HepG2 (cell line): ENCODE measurements around the gene FBXW2. TPM values are rescaled to one million over a fixed set of nuclear protein-coding genes. Genes with fewer than 3 reads are reported as not detected.

Experiments
- ATAC-seq: fragments of 200-7000 bp; cut with Tn5 transposase; 3 replicates; pipeline ENCODE4 v1.9.1; 2020; ENCODE audit warnings: mild to moderate bottlenecking, moderate library complexity
- BruUV-seq: library from RNA; stranded (reverse); fragments of 400-500 nt; replicated peaks from 2 replicates; lab custom pipeline; 2021; lab: Mats Ljungman, UMichigan
- CTCF ChIA-PET: fragments of 300-600 bp; formaldehyde crosslinking; extraction: SDS; loops from one replicate; lab custom pipeline; 2021; ENCODE audit warnings: low total read pairs, inconsistent platforms, low intra/inter-chr PET ratio; lab: Yijun Ruan, JAX
- POLR2A ChIA-PET: fragments of 350-600 bp; sonication (Branson Sonifier 250); formaldehyde crosslinking; loops from one replicate; lab custom pipeline; 2020; ENCODE audit warnings: antibody characterized with exemption, inconsistent platforms; lab: Yijun Ruan, JAX
- DNase-seq: peaks from one replicate; pipeline ENCODE4 v3.0.0-alpha.2; 2015; ENCODE audit warnings: low spot score
- FAIRE-seq: peaks from 3 replicates; lab custom pipeline; 2011; peaks lifted over from hg19 to GRCh38; lab: Jason Lieb, UNC
- H2AFZ ChIP-seq: one replicate; pipeline ENCODE4 v1.6.1; 2011; ENCODE audit warnings: low read length, inconsistent platforms
- H3K27ac ChIP-seq: fragments of 300-600 bp; 3 replicates; pipeline ENCODE4 v1.8.0; 2011; ENCODE audit warnings: mixed run types, mild to moderate bottlenecking, mixed read lengths, low read length, inconsistent platforms; ENCODE audit not compliant: insufficient read depth; ENCODE audit errors: extremely low read length
- H3K27me3 ChIP-seq, 2 experiments: fragments of 200-600 bp in 1 of 2; 2 replicates in 1 of 2; 3 replicates in 1 of 2; pipeline versions ENCODE4 v1.6.0 to v1.8.0; 2011; ENCODE audit warnings: low read length in 2 of 2, mild to moderate bottlenecking in 2 of 2, moderate library complexity in 2 of 2, inconsistent platforms in 1 of 2; ENCODE audit not compliant: insufficient read depth in 2 of 2, control insufficient read depth in 1 of 2
- H3K36me3 ChIP-seq, 2 experiments: fragments of 200-600 bp in 1 of 2; replicated peaks in 1 of 2; 2 replicates in 1 of 2; 3 replicates in 1 of 2; pipeline versions ENCODE4 v1.5.1 to v1.8.0; 2011; ENCODE audit warnings: low read length in 2 of 2, inconsistent platforms in 1 of 2; ENCODE audit not compliant: insufficient read depth in 2 of 2, control insufficient read depth in 1 of 2
- H3K4me1 ChIP-seq: 2 replicates; pipeline ENCODE4 v1.5.1; 2012; ENCODE audit warnings: low read length, inconsistent platforms; ENCODE audit not compliant: insufficient read depth
- H3K4me2 ChIP-seq: 2 replicates; pipeline ENCODE4 v1.6.0; 2011; ENCODE audit warnings: low read depth, low read length, inconsistent platforms
- H3K4me3 ChIP-seq, 3 experiments: fragments of 200-600 bp in 1 of 3; sonication (generic), shearing (Covaris generic) in 1 of 3; replicated peaks in 1 of 3; 2 replicates each; pipeline ENCODE4 v1.5.1; 2011 to 2016; ENCODE audit warnings: low read length in 3 of 3, inconsistent platforms in 2 of 3, low read depth in 2 of 3, mild to moderate bottlenecking in 2 of 3, control low read depth in 1 of 3, mixed read lengths in 1 of 3; ENCODE audit not compliant: insufficient read depth in 1 of 3
- H3K79me2 ChIP-seq: one replicate; pipeline ENCODE4 v1.6.1; 2011; ENCODE audit warnings: low read length, inconsistent platforms; ENCODE audit not compliant: insufficient read depth
- H3K9ac ChIP-seq: 2 replicates; pipeline ENCODE4 v1.6.0; 2011; ENCODE audit warnings: mild to moderate bottlenecking, low read depth, low read length, inconsistent platforms; ENCODE audit not compliant: insufficient read depth
- H3K9me3 ChIP-seq: 2 replicates; pipeline ENCODE4 v1.5.1; 2012; ENCODE audit warnings: mild to moderate bottlenecking, low read length
- H4K20me1 ChIP-seq: 2 replicates; pipeline ENCODE4 v1.6.0; 2011; ENCODE audit warnings: inconsistent platforms, mild to moderate bottlenecking, low read length, moderate library complexity; ENCODE audit not compliant: insufficient read depth
- ATM ChIP-seq: fragments of 450-650 bp; IDR thresholded peaks from 2 replicates; pipeline ENCODE4 v1.7.1; 2017; ENCODE audit warnings: mild to moderate bottlenecking, borderline replicate concordance
- DNMT3B ChIP-seq: conservative IDR thresholded peaks from 2 replicates; pipeline ENCODE4 v1.6.1; 2016; ENCODE audit warnings: missing biosample characterization, control low read depth
- FOXJ3 ChIP-seq: sonication (generic); formaldehyde crosslinking; IDR thresholded peaks from 2 replicates; pipeline ENCODE4 v1.4.0; 2020; ENCODE audit warnings: missing genetic modification reagents, mild to moderate bottlenecking, borderline replicate concordance
- MTF2 ChIP-seq: sonication (generic); formaldehyde crosslinking; IDR thresholded peaks from 2 replicates; pipeline ENCODE4 v1.5.0; 2020; ENCODE audit warnings: missing genetic modification reagents, borderline replicate concordance
- PTBP1 ChIP-seq: fragments of 200-400 bp; formaldehyde crosslinking; IDR thresholded peaks from 2 replicates; pipeline ENCODE4 v1.6.1; 2018; ENCODE audit warnings: low read length, low read depth; ENCODE audit not compliant: poor library complexity, severe bottlenecking
- ZNF230 ChIP-seq: sonication (generic); formaldehyde crosslinking; IDR thresholded peaks from 2 replicates; pipeline ENCODE4 v1.4.0; 2020; ENCODE audit warnings: mild to moderate bottlenecking, missing genetic modification reagents
- ZNF558 ChIP-seq: sonication (generic); formaldehyde crosslinking; IDR thresholded peaks from 2 replicates; pipeline ENCODE4 v1.9.0; 2022; ENCODE audit warnings: mild to moderate bottlenecking, missing genetic modification reagents, borderline replicate concordance
- WGBS: methylation state at CpG from one replicate; pipeline ENCODE4 v1.1.6; 2017; ENCODE audit warnings: low lambda C conversion rate; 5-methylcytosine and 5-hydroxymethylcytosine counted together
- in situ Hi-C: cut with HindIII; loops from 2 replicates; pipeline ENCODE4 v1.10.0; 2017; ENCODE audit warnings: low pct_unique_long_range_greater_than_20kb; ENCODE audit not compliant: extremely low pct_ligation_motif_present
- intact Hi-C: fragments of 100-400 bp; cut with micrococcal nuclease; formaldehyde crosslinking; loops from one replicate; pipeline ENCODE4 v1.10.0; 2022; ENCODE audit not compliant: unreplicated experiment
- polyA plus RNA-seq, 8 experiments: library from polyadenylated mRNA; depleted of rRNA in 3 of 8; stranded (reverse) in 7 of 8; unstranded in 1 of 8; fragments of >200 nt; fragmentation: Illumina TruSeq in 4 of 8; extraction: Trizol in 4 of 8; gene quantifications; 2 replicates each; pipeline versions ENCODE4 v1.2.1 to v1.2.3, GENCODE V29; 2011 to 2016; ENCODE audit warnings: low read depth in 4 of 8, missing spikeins in 1 of 8, mixed read lengths in 1 of 8; ENCODE audit not compliant: insufficient read depth in 1 of 8
- total RNA-seq, 5 experiments: library from RNA; depleted of rRNA; stranded (reverse); fragments of >200 nt; fragmentation: Illumina TruSeq; extraction: Trizol; gene quantifications; 2 replicates each; pipeline ENCODE4 v1.2.3, GENCODE V29; 2016; ENCODE audit warnings: low read depth in 1 of 5
- TF ChIP-seq, protein P1 (sequence below): sonication (generic); formaldehyde crosslinking; IDR thresholded peaks from 2 replicates; pipeline ENCODE4 v1.9.0; 2022; ENCODE audit warnings: missing genetic modification reagents, mild to moderate bottlenecking, borderline replicate concordance
- TF ChIP-seq, protein P2 (sequence below): IDR thresholded peaks from 2 replicates; pipeline ENCODE4 v1.6.1; 2016; ENCODE audit warnings: missing genetic modification reagents, missing compliant biosample characterization
- TF ChIP-seq, protein P3 (sequence below): sonication (generic); formaldehyde crosslinking; IDR thresholded peaks from 2 replicates; pipeline ENCODE4 v1.8.0; 2022; ENCODE audit warnings: missing genetic modification reagents, mild to moderate bottlenecking, inconsistent platforms, borderline replicate concordance
- TF ChIP-seq, protein P4 (sequence below): sonication (generic); formaldehyde crosslinking; IDR thresholded peaks from 2 replicates; pipeline ENCODE4 v1.8.0; 2022; ENCODE audit warnings: missing genetic modification reagents, mild to moderate bottlenecking, borderline replicate concordance
- TF ChIP-seq, protein P5 (sequence below): sonication (generic); formaldehyde crosslinking; IDR thresholded peaks from 2 replicates; pipeline ENCODE4 v1.4.0; 2020; ENCODE audit warnings: missing genetic modification reagents
- TF ChIP-seq, protein P6 (sequence below): sonication (generic); formaldehyde crosslinking; IDR thresholded peaks from 2 replicates; pipeline ENCODE4 v1.8.1; 2023; ENCODE audit warnings: mild to moderate bottlenecking, inconsistent platforms, moderate library complexity, missing genetic modification reagents, borderline replicate concordance
- TF ChIP-seq, protein P7 (sequence below): sonication (generic); formaldehyde crosslinking; IDR thresholded peaks from 2 replicates; pipeline ENCODE4 v1.4.0; 2020; ENCODE audit warnings: mild to moderate bottlenecking, missing genetic modification reagents, borderline replicate concordance

FBXW2 gene
- total and polyA plus RNA-seq, 2 of the 13 experiments (the other 11 are each of a cell fraction or from before 2014, with no cell fraction given), result 35.4 to 43.1 TPM

DNA sequence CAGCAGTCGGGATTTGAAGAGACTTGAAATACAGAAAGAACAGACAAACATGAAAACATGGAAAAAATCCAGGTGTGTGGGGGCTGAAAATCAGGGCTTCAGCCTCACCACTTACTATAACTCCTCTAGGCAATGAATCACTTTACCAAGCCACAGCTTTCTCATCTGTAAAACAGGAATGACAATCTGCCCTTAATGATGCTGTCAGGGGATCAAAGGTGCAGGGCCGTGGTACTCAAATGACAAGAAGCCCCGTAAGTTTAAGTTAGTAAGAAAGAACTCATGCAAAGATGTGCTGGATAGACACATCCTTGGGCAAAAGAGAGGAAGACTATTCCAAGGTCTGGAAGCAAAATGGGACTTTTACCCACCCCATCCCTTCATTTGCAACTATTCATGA is 34.7 kb downstream of the FBXW2 start:
- BruUV-seq, result no TSS peak
- in situ Hi-C loops, result loop anchor here (5.0 kb wide), 1 partner anchor 179 kb away; no protein-coding TSS in a partner anchor
- CTCF ChIA-PET, result no interaction called here
- TF ChIP-seq, protein P1, sequence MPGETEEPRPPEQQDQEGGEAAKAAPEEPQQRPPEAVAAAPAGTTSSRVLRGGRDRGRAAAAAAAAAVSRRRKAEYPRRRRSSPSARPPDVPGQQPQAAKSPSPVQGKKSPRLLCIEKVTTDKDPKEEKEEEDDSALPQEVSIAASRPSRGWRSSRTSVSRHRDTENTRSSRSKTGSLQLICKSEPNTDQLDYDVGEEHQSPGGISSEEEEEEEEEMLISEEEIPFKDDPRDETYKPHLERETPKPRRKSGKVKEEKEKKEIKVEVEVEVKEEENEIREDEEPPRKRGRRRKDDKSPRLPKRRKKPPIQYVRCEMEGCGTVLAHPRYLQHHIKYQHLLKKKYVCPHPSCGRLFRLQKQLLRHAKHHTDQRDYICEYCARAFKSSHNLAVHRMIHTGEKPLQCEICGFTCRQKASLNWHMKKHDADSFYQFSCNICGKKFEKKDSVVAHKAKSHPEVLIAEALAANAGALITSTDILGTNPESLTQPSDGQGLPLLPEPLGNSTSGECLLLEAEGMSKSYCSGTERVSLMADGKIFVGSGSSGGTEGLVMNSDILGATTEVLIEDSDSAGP (CRISPR knock-in tag), result no peak
- TF ChIP-seq ATM (no peak), ZNF558 (CRISPR knock-in tag) (no peak), DNMT3B (CRISPR knock-in tag) (no peak), MTF2 (CRISPR knock-in tag) (no peak), PTBP1 (no peak), FOXJ3 (CRISPR knock-in tag) (no peak), ZNF230 (CRISPR knock-in tag) (no peak)
- TF ChIP-seq, protein P2, sequence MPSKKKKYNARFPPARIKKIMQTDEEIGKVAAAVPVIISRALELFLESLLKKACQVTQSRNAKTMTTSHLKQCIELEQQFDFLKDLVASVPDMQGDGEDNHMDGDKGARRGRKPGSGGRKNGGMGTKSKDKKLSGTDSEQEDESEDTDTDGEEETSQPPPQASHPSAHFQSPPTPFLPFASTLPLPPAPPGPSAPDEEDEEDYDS, result no peak
- TF ChIP-seq, protein P3, sequence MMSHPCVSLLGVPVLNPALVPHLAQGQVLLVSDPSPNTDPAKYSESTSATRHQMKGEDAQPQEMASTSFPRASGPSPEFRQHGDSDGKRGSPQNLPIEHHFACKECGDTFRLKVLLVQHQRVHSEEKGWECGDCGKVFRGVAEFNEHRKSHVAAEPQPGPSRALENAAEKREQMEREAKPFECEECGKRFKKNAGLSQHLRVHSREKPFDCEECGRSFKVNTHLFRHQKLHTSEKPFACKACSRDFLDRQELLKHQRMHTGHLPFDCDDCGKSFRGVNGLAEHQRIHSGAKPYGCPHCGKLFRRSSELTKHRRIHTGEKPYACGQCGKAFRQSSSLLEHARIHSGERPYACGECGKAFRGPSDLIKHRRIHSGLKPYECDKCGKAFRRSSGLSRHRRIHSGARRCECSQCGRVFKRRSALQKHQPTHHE (CRISPR knock-in tag), result no peak
- TF ChIP-seq, protein P4, sequence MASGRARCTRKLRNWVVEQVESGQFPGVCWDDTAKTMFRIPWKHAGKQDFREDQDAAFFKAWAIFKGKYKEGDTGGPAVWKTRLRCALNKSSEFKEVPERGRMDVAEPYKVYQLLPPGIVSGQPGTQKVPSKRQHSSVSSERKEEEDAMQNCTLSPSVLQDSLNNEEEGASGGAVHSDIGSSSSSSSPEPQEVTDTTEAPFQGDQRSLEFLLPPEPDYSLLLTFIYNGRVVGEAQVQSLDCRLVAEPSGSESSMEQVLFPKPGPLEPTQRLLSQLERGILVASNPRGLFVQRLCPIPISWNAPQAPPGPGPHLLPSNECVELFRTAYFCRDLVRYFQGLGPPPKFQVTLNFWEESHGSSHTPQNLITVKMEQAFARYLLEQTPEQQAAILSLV (CRISPR knock-in tag), result no peak
- TF ChIP-seq, protein P5, sequence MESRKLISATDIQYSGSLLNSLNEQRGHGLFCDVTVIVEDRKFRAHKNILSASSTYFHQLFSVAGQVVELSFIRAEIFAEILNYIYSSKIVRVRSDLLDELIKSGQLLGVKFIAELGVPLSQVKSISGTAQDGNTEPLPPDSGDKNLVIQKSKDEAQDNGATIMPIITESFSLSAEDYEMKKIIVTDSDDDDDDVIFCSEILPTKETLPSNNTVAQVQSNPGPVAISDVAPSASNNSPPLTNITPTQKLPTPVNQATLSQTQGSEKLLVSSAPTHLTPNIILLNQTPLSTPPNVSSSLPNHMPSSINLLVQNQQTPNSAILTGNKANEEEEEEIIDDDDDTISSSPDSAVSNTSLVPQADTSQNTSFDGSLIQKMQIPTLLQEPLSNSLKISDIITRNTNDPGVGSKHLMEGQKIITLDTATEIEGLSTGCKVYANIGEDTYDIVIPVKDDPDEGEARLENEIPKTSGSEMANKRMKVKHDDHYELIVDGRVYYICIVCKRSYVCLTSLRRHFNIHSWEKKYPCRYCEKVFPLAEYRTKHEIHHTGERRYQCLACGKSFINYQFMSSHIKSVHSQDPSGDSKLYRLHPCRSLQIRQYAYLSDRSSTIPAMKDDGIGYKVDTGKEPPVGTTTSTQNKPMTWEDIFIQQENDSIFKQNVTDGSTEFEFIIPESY, result no peak
- TF ChIP-seq, protein P6, sequence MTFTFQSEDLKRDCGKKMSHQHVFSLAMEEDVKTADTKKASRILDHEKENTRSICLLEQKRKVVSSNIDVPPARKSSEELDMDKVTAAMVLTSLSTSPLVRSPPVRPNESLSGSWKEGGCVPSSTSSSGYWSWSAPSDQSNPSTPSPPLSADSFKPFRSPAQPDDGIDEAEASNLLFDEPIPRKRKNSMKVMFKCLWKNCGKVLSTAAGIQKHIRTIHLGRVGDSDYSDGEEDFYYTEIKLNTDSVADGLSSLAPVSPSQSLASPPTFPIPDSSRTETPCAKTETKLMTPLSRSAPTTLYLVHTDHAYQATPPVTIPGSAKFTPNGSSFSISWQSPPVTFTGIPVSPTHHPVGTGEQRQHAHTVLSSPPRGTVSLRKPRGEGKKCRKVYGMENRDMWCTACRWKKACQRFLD (CRISPR knock-in tag), result no peak
- TF ChIP-seq, protein P7, sequence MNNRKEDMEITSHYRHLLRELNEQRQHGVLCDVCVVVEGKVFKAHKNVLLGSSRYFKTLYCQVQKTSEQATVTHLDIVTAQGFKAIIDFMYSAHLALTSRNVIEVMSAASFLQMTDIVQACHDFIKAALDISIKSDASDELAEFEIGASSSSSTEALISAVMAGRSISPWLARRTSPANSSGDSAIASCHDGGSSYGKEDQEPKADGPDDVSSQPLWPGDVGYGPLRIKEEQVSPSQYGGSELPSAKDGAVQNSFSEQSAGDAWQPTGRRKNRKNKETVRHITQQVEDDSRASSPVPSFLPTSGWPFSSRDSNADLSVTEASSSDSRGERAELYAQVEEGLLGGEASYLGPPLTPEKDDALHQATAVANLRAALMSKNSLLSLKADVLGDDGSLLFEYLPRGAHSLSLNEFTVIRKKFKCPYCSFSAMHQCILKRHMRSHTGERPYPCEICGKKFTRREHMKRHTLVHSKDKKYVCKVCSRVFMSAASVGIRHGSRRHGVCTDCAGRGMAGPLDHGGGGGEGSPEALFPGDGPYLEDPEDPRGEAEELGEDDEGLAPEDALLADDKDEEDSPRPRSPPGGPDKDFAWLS, result no peak

More for the DNA sequence above, 34.7 kb downstream of the FBXW2 start:
- H3K9me3 ChIP-seq, result no peaks in the 10 kb centered on the region
- H3K9ac ChIP-seq, result no peak overlapping the region
- H3K27ac ChIP-seq, result no peak overlapping the region
- POLR2A ChIA-PET, result no interaction called here
- H3K27me3 ChIP-seq, result no peaks in the 10 kb centered on the region
- no peak overlapping the region for H3K4me2 ChIP-seq
- FAIRE-seq, result no peak
- intact Hi-C loops, result loop anchor here (5.0 to 10.0 kb wide), 2 partner anchors 119 to 306 kb away; partner anchors contain the start of gene PHF19
- peaks cover 8 to 17% of the 10 kb centered on the region in 2 experiments; a peak in 4 of 5 replicates for H3K36me3 ChIP-seq
- H4K20me1 ChIP-seq, result 0 out of 2 replicates have a peak, but pooled peaks cover 2% of the 10 kb centered on the region
- DNase-seq, result no peak
- WGBS, result 94% methylated on average over 3 of the region's 3 CpGs
- no peak overlapping the region for H3K4me3 ChIP-seq
- no peaks in the 10 kb centered on the region for H3K79me2 ChIP-seq
- no peak overlapping the region for H2AFZ ChIP-seq
- ATAC-seq, result no peak
- H3K4me1 ChIP-seq, result no peaks in the 10 kb centered on the region
